Uterus (tissue), 2 donors: ENCODE results near the gene PRDM11.

Source experiments
- POLR2A ChIP-seq, 2 donors: fragments of 450-650 bp; IDR thresholded peaks; one replicate each; pipeline ENCODE4 v1.6.1; 2016; ENCODE audit warnings: antibody characterized with exemption in 2 of 2, mild to moderate bottlenecking in 1 of 2, moderate library complexity in 1 of 2
- TF ChIP-seq, protein P1 (sequence below), 4 experiments: fragments of 200-600 bp in 2 of 4; fragments of 450-650 bp in 2 of 4; sonication (generic) in 2 of 4; IDR thresholded peaks; one replicate each; pipeline ENCODE4 v1.5.1; 2016 to 2019; ENCODE audit warnings: antibody characterized with exemption in 4 of 4, mild to moderate bottlenecking in 2 of 4, moderate library complexity in 1 of 4

DNA sequence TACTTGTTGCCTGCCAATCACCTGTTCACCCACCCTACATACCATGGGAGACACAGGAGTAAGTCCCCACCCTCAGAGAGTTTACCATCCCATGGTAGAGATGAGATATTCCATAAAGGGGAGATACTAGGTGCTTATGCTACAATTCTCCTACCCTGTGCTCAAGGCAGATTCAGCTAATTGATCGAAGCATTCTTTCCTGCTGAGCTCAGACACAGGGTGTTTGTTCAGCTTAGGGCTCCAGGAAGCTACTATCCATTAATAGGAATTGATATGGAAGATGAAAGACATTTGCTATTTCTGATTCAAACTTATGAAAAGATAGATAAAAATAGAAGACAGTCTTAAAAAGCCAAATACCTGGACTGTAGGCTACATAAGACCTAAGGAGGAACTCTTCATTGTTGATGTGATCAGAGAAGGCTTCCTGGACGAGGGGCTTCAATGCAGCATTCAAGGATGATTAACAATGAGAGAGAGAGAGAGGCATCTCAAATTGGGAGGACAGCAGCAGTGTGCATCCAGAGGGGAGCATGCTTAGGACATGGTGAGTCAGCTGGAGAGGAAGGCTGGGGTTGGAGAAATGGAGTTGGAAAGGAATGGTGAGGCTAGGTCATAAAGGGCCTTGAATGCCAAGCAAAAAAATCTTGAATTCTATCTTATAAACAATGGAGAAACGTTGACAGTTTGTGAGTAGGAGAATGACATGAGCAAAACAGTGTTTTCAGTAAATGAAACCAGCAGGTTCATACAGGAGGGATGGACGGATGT, 124.7 kb downstream of the PRDM11 start:
- no peak for TF ChIP-seq POLR2A (IDR thresholded peaks at IDR 0.05)
- TF ChIP-seq, protein P1, sequence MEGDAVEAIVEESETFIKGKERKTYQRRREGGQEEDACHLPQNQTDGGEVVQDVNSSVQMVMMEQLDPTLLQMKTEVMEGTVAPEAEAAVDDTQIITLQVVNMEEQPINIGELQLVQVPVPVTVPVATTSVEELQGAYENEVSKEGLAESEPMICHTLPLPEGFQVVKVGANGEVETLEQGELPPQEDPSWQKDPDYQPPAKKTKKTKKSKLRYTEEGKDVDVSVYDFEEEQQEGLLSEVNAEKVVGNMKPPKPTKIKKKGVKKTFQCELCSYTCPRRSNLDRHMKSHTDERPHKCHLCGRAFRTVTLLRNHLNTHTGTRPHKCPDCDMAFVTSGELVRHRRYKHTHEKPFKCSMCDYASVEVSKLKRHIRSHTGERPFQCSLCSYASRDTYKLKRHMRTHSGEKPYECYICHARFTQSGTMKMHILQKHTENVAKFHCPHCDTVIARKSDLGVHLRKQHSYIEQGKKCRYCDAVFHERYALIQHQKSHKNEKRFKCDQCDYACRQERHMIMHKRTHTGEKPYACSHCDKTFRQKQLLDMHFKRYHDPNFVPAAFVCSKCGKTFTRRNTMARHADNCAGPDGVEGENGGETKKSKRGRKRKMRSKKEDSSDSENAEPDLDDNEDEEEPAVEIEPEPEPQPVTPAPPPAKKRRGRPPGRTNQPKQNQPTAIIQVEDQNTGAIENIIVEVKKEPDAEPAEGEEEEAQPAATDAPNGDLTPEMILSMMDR (IDR thresholded peaks at IDR 0.05) = no peak
